HG02642 (cell line): ENCODE data around the gene DIP2A.

Source experiments
- ATAC-seq: cut with Tn5 transposase; IDR thresholded peaks from one replicate; pipeline ENCODE4 v1.9.1; 2021; ENCODE audit warnings: mild to moderate bottlenecking; ENCODE audit not compliant: unreplicated experiment, poor library complexity

DIP2A gene, protein sequence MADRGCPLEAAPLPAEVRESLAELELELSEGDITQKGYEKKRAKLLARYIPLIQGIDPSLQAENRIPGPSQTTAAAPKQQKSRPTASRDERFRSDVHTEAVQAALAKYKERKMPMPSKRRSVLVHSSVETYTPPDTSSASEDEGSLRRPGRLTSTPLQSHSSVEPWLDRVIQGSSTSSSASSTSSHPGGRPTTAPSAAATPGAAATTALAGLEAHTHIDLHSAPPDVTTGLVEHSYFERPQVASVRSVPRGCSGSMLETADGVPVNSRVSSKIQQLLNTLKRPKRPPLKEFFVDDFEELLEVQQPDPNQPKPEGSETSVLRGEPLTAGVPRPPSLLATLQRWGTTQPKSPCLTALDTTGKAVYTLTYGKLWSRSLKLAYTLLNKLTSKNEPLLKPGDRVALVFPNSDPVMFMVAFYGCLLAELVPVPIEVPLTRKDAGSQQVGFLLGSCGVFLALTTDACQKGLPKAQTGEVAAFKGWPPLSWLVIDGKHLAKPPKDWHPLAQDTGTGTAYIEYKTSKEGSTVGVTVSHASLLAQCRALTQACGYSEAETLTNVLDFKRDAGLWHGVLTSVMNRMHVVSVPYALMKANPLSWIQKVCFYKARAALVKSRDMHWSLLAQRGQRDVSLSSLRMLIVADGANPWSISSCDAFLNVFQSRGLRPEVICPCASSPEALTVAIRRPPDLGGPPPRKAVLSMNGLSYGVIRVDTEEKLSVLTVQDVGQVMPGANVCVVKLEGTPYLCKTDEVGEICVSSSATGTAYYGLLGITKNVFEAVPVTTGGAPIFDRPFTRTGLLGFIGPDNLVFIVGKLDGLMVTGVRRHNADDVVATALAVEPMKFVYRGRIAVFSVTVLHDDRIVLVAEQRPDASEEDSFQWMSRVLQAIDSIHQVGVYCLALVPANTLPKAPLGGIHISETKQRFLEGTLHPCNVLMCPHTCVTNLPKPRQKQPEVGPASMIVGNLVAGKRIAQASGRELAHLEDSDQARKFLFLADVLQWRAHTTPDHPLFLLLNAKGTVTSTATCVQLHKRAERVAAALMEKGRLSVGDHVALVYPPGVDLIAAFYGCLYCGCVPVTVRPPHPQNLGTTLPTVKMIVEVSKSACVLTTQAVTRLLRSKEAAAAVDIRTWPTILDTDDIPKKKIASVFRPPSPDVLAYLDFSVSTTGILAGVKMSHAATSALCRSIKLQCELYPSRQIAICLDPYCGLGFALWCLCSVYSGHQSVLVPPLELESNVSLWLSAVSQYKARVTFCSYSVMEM (N-terminal part only)

DNA sequence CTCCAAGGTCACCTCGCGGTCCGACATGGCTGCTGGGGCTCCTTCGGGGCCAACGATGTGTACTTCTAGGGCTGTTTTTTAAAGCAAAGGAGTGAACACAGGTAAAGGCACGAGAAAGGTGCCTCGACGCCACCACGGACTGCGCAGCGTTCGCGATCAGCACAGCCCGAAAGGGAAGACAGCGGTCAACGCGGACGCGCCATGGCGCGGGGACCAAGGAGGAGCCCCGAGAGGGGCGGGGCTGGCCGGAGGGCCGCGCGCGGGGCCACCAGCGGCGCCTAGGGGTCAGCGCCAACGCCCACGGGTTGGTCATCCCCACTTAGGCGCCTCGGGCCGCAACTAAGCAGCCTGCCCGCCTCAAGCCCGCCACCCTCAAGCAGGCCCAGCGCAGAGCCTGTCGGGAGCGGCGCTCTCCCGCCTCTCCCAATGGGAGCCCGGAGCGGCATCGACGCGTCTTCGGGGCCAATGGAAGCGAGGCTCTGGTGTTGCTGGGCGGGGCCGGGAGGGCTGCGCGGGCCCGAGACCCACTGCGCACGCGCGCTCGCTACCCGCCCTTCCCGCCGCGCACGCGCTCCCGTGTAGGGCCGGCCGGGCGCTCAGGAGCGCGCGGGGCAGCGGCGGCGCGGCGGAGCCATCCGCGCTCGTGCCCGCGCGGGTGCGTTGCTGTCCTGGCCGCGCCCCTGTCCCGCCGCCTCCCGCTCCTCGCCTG is at the start of gene DIP2A:
Gene DIP2A (plus strand): TSS at position 577 of the 709 bp plus-strand sequence. CDS start 241 bp downstream, outside the sequence.
- ATAC-seq: peak; percentile 91

DNA sequence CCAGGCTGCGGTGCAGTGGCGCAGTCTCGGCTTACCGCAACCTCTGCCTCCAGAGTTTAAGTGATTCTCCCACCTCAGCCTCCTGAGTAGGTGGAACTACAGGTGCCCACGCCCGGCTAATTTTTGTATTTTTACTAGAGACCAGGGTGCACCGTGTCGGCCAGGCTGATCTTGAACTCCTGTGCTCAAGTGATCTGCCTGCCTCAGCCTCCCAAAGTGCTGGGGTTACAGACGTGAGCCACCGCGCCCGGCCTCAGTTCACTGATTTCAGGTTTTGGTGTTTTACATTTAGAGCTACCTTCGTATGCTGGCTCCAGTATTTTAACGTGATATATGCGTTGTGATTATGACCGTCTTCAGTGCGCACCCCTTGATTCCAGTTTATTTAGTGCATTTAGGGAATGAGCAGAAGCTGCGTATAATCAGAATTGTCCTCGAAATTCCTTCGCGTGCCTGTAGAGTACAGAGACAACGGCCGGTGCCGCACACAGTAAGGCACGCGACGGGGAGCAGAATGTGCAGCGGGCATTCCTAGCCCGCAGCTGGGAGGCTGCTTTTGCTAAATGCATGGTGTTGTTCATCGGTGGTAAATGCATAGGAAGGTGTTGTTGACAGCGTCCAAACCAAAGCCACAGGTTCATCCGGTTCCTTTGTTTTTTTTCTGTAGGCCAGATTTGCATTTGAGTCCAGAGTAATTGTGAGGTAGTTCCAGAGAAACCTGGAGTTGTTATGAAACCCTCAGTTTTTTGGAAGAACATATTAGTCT is 48.9 kb upstream of the DIP2A start:
- no peak for ATAC-seq

DNA sequence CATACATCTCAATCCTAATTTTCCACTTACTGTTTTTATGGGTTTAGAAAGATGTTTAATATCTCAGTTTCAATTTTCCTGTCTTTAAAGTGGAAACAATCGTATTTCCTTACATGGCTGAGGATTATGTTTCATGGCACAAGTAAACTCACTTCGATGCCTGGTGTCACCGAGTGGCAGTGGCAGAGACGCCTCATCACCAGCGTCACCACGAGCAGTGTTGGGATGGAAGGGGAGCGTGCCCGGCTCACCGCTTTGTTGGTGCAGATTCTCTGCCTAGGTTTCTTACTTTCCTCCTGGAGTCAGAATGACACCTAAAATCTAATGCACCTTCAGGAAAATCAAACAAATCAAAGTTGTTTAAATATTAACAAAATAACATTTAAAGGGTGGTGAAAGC is 48.2 kb upstream of the DIP2A start:
- no peak for ATAC-seq

DNA sequence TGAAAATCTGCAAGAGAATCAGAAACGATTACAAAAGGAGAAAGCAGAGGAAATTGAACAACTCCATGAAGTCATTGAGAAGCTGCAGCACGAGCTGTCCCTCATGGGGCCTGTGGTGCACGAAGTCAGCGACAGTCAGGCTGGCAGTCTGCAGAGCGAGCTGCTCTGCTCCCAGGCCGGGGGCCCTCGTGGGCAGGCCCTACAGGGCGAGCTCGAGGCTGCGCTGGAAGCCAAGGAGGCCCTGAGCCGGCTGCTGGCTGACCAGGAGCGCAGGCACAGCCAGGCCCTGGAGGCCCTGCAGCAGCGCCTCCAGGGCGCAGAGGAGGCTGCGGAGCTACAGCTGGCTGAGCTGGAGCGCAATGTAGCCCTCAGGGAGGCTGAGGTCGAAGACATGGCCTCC is 47.5 kb upstream of the DIP2A start:
- no peak for ATAC-seq

DNA sequence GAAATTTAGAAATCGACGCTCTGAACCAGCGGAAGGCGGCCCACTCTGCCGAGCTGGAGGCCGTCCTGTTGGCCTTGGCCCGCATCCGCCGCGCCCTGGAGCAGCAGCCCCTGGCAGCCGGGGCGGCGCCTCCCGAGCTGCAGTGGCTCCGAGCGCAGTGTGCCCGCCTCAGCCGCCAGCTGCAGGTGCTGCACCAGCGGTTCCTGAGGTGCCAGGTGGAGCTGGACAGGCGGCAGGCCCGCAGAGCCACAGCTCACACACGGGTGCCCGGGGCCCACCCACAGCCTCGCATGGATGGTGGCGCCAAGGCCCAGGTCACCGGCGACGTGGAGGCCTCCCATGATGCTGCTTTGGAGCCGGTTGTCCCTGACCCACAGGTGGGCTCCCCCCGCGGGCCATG is 47.0 kb upstream of the DIP2A start:
- no peak for ATAC-seq

DNA sequence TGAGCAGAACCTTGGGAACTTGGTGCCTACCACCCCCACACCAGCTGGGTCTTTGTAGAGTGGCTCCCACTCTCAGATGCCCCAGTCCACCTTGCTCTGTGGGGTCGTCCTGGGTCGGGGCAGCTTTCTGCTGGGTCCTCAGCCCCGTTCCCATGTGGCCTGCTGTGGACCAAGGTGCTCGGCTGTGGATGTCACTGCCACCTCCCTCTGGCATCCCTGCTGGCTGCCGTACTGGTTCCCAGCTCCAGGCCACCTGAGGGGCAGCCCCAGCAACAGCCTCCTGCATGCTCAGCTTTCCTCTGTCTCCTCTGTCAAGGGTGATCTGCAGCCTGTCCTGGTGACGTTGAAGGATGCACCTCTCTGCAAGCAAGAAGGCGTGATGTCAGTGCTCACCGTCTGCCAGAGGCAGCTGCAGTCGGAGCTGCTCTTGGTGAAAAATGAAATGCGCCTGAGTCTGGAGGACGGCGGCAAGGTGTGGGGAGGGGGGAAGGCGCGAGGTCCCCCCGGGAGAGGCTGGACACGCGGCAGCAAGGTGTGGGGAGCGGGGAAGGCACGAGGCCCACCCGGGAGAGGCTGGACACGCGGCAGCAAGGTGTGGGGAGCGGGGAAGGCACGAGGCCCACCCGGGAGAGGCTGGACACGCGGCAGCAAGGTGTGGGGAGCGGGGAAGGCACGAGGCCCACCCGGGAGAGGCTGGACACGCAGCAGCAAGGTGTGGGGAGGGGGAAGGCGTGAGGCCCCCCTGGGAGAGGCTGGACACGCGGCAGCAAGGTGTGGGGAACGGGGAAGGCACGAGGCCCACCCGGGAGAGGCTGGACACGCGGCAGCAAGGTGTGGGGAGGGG is 45.9 kb upstream of the DIP2A start:
- no peak for ATAC-seq

DNA sequence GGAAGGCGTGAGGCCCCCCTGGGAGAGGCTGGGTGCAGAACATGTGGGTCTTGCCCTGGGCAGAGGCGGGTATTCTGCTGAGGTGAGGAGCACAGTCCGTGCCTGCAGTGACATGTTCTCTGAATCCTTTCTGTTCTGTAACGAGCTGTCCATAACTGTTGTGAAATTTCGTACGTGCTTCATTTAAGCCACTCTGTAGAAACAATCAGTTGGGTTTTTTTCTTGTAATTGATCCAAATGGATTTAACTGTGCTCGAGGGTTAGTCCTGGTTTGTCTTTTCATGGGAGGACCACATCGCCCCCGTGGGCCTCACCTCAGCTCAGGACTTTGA is 45.4 kb upstream of the DIP2A start:
- ATAC-seq: no peak

DNA sequence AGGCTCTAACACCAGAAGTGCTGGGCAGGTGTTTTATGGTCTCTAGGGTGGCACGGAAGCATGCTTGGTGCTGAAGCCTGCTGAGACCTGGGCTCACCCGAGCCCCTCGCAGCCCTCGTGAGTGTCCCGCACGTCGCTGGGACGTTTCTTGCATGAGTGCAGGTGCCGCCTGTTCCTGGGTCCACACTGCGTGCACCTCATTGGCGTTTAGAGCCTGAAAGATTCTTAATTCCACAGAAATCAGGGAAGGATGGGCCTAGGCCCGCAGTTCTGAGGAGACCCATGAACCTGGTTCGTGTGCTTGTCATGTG is 43.8 kb upstream of the DIP2A start:
- no peak for ATAC-seq

DNA sequence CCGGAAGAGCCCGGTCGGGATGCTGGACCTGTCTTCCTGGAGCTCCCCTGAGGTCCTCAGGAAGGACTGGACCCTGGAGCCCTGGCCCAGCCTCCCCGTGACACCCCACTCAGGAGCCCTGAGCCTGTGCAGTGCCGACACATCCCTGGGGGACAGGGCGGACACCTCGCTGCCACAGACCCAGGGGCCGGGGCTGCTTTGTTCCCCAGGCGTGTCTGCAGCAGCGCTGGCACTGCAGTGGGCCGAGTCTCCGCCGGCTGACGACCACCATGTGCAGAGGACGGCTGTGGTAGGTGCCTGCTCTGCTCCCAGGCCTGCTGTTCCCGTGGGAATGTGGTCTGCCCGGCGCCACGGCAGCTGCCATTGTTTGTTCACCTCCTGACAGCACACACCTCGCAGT is 42.1 kb upstream of the DIP2A start:
- ATAC-seq: no peak

DNA sequence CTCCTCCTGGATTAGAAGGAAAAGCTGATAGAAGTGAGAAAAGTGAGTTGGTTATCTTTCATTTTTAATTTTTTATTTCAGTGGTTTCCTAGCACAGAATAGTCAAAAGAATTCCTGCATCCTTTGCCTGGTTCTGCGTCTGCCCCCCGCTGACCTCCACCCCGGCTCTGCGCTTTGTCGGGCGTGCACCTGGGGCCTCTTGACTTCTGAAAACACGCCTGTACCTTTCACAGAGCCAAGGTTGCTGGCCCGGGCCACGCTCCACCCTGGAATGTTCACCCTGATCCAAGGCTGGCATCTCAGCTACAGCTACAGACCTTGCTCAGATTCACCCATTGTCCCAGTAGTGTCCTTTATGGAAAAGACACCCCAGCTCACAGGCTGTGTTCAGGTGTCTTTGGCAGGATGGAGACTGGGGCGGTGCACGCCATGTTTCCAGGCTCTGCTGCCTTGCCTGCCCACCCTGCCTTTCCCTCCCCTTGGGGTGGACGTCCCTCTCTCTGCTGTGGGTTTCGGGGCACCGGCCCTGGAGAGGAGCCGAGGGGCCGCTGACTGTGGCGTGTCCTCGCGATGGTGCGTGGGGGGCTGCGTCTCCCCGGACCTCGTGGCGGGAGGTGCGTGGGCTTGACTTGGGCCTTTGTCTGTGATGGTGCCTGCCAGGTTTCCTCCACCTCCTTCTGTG is 40.3 kb upstream of the DIP2A start:
- ATAC-seq: no peak

DNA sequence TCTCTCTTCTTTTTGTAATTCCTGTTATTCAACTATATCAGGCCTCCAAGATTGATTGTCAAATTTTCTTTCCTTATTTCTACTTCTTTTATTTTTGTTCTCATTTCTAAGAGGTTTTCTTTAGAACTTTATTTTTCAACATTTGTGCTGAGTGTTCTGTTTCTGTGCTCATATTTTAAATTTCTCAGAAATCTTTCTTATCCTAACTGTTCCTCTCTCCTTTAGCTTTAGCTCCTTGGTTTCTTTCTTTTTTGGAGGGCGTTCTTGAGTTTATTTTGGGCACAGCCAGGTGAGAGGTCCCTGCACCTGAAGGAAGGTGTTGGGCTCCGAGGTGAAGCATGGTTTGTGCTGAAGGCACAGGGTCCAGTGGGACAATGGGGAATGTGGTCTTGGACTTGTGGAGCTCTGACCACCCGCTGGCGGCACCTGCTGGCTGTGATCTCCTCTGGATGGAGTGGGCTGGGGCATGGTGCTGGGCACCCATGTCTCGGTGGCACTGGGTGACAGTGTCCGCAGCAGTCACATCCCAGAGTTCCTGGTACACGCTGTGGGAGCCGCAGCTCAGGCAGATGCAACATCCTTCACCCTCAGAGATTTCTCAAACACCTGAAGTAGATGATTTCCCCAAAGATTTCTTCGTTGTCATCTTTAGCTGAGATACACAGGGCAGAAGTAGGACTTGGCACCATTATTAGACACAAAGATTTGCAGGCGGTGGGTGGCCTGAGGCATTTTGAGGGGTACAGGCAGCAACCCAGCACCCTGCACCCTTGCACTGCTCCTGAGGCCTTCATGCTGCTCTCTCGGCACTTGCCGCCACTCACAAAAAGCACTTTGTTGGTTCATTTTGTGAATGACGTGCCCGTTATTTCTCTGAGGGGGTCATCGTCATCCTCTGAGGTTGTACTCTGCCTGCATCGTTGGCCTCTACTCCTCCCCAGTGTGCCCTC is 38.2 kb upstream of the DIP2A start:
- ATAC-seq: no peak

DNA sequence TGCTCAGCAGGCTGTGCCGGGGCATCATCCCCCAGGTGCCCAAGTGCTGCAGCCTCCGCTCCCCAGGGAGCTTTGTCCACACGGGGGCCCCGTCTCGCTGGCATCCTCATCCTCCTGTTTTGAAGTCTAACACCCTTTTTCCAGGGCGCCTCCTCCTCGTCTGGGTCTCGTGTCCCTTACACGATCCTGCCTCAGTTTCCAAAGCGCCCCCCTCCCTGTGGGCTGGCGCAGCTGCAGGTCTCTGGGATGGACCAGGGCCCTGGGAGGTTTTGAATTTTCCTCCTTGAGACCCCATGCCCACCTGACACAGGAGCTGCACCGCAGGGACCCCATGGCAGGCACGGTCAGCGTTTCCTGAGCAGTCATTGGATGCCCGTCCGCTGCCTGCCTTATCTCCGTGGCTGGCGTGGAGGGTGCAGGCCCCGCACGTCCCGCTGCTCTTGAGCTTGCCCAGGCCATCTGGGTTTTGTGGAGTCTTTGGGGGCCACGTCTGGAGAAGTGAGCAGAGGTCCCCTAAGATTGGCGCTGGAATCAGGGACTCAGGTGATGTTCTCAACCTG is 37.4 kb upstream of the DIP2A start:
- no peak for ATAC-seq

DNA sequence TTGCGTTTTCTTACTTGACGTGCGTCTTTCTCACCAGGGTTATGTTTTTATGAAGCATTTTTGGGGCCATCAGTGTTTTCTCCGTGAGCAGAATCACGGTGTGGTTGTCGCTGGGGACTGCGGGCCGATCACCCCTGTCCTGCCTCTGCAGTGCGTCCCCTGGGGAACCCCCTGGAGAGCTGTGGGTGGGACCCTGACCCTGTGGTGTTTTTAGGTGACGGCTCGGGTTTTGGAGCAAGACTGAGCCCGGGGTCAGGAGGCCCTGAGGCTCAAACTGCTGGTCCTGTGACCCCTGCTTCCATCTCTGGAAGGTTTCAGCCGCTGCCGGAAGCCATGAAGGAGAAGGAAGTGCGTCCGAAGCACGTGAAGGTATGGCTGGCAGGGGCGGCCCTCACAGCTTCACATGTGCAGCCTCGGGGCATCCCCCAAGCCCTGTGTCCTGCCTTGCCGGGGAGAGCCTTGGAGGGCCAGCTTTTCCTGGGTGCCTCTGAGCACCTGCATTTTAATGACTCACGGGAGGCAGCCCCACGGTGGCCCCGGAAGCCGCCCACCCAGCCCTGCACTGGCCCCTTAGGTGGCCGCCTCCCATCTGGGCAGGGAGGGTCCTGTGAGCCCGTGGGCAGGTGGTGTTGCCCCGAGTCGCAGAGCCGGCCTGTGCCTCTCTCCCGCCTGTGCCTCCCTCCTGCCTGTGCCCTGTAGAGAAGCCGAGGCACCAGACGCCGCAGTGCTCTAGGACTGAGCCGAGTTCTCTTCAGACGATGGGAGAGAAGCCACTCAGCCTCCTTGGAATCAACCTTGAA is 36.7 kb upstream of the DIP2A start:
- no peak for ATAC-seq

DNA sequence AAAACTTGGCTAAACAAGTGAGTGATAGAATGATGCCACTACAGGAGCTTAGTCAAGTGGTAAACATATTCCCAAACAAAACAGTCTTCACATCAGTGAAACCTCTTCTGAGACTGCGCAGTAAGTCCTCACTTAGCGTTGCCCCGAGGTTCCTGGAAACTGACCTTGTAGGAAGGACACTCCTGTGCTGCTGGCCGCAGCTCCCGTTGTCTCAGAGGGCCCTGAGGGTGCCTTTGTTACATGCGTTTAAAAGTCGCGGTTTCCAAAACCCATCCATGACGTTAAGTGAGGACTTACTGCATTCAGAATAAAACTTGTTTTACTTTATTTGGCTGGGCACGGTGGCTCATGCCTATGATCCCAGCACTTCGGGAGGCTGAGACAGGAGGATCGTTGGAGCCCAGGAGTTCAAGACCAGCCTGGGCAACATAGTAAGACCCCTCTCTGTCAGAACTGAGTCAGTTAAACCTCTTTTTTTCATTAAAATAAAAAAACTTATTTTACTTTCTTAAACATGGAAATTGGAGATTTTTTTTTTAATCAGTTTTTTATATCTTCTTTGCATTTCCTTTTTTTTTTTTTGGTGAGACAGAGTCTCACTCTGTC is 36.0 kb upstream of the DIP2A start:
- no peak for ATAC-seq

DNA sequence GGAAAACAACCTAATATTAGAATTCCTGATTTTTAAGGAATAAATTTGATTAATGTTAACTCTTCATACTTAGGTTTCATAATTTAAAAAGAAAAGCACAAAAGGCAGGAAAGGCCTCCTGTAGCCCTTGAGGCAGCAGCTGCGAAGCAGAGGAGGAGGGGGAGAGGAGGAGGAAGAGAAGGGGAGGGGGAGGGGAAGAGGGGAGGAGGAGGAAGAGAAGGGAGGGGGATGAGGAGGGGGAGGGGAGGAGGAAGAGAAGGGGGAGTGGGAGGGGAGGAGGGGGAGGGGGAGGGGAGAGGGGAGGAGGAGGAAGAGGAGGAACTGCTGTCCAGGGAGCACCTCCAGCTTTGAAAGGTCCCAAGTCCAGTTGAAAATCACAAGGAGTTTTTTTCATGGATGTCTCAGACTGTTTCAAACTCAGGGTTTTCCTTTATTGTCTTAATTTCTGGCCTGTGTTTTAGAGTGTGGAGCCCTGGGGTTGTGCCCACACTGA is 35.1 kb upstream of the DIP2A start:
- no peak for ATAC-seq
